Cardiac fibroblast (primary cell): Measurements from ENCODE around the gene SLFNL1.

Source experiments
- DNase-seq, 2 donors: peaks; one replicate each; pipeline versions ENCODE4 v3.0.0 to v3.0.0-alpha.2; 2010; ENCODE audit warnings: low read depth in 2 of 2
- H3K4me3 ChIP-seq, 2 donors: replicated peaks in 1 of 2; 1 replicate in 1 of 2; 2 replicates in 1 of 2; pipeline ENCODE4 v1.5.1; 2011; ENCODE audit warnings: low read depth in 2 of 2, low read length in 2 of 2, mild to moderate bottlenecking in 2 of 2, moderate library complexity in 1 of 2
- TF ChIP-seq, protein P1 (sequence below): IDR thresholded peaks from one replicate; pipeline ENCODE4 v1.5.1; 2011; ENCODE audit warnings: low read depth, mild to moderate bottlenecking, low read length, inconsistent platforms

The SLFNL1 gene

DNA sequence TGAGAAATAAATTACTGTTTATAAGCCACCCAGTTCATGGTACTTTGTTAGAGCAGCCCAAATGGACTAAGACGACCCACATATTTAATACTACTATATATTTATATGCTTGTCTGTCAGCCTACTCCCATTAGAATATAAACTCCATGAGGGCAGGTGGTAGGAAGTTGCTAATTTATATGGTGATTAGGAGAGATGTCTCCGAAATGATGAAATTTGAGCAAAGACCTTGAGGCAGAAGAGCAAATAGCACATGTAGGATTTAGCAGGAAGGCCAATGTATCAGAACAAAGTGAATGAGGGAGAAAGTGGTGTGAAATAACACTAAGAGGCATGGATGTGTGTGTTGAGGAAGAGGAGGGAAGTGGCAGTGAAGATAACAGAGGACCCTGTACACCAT, 10.6 kb upstream of the SLFNL1 start:
- no peak for DNase-seq
- TF ChIP-seq, protein P1, sequence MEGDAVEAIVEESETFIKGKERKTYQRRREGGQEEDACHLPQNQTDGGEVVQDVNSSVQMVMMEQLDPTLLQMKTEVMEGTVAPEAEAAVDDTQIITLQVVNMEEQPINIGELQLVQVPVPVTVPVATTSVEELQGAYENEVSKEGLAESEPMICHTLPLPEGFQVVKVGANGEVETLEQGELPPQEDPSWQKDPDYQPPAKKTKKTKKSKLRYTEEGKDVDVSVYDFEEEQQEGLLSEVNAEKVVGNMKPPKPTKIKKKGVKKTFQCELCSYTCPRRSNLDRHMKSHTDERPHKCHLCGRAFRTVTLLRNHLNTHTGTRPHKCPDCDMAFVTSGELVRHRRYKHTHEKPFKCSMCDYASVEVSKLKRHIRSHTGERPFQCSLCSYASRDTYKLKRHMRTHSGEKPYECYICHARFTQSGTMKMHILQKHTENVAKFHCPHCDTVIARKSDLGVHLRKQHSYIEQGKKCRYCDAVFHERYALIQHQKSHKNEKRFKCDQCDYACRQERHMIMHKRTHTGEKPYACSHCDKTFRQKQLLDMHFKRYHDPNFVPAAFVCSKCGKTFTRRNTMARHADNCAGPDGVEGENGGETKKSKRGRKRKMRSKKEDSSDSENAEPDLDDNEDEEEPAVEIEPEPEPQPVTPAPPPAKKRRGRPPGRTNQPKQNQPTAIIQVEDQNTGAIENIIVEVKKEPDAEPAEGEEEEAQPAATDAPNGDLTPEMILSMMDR, result no peak
- H3K4me3 ChIP-seq, result no peak overlapping the region

DNA sequence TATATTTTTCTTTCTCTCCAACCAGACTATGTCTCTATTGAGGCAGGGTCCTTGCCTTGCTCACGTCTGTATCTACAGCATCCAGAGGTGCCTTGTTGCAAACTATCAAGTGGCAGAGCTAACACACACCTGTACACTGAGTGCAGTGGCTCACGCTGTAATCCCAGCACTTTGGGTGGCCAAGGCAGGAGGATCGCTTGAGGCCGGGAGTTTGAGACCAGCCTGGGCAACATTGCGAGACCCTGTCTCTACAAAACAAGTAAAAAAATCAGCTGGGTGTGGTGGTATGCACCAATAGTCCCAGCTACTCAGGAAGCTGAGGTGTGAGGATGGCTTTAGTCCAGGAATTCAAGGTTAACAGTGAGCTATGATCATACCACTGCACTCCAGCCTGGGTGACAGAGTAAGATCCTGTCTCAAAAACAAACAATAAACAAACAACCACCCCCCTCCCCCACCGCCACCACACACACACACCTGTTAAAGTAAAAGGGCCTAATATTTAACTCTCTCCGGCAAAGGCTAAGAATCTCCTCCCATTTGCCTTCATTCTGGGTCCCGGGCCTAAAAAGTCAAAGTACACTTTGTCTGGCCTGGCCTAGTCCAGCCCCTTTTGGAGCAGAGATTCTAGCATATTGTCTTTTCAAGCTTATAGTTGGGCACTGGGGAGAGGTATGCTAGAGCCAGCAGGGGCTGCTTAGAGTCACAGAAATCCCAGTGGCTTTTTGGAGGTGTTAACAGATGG, 9.5 kb upstream of the SLFNL1 start:
- H3K4me3 ChIP-seq, result no peak overlapping the region
- TF ChIP-seq, protein P1, result no peak
- DNase-seq, result no peak

DNA sequence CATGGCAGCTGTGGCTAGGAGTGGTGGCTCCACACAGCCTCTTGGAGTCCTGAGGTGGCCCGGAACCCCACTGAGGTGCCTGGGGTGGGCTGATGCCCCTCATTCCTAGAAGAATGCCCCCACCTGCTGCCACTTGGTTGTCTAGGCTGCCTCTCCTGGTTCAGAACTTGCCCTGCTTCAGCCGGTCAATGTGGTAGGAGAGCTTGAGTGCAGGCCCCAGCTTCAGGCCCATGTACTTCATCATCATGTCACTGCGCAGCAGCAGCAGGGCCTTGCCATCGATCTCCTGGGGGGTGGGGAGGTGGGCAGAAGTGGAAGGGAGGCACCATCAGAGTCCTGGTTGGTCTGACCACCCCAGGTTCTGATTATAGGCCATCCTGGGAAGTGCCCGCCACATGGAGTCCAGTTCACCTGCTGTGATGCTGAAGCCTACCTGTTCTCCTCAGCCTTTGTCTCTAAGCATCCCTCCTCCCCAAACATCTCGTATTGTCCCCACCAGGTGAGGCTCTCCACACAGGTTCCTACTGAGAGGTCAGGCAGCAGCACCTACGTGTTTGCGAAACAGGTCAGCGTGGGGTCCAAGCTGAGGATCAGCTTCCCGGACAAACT, 6.6 kb upstream of the SLFNL1 start:
- no peak overlapping the region for H3K4me3 ChIP-seq
- no peak for DNase-seq
- TF ChIP-seq, protein P1, result no peak

DNA sequence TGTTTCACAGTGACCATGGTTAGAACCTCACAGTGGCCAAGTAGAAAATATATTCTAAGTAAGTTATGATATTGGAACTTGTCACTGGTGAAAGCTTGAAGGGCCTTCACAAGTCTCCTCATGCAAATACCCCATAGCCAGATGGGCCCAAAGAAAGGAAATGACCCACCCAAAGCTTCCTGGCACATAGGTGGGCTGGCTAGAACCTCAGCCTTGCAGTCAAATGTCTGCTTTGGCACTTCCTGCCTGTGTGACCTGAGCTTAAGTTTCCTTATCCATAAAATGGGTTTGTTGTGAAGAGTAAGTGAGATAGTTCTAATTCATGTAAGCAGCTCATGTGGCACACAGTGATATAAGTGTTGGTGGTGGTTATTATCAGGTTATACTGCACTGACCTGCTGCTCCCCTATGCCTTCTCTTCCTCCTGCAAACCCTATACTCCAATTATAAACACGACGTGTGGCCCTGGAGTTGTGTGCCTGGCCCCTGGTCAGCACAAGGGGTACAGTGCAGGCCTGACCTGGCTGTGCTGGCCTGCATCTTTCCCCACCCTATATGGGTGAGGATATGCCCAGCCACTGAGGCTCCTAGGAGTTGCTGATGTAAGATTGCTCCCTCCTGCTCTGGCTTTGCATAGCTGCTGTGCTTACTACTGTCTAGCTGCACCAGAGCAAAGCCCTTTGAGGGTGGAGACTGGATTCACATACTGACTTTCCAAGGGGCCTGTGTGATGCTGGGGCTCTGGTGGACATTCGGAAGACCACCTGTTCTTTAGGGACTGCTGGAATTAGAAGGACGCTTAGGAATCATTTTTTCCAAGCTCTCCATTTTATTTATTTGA, 4.7 kb upstream of the SLFNL1 start:
- DNase-seq, result no peak
- TF ChIP-seq, protein P1, result no peak
- no peak overlapping the region for H3K4me3 ChIP-seq

DNA sequence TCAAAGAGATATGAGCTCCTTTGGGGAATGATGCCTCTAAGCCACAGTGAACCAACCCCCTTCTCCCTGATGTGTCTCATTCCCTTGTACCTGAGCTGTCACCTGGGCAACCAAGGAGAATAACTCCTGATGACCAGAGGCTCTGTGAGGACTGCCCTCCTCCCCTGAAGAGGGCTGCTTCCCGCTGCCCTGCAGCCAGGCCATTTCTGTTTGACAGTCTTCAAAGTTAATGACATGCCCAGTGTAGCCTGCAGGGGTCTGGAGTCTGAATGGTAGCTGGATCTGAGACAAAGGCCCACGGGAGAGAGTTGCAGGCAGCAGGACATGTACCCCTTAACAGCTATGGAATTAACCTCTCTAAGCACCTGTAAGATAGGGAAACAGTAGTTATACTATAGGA, 3.4 kb upstream of the SLFNL1 start:
- DNase-seq, result no peak
- no peak overlapping the region for H3K4me3 ChIP-seq
- TF ChIP-seq, protein P1, result no peak

DNA sequence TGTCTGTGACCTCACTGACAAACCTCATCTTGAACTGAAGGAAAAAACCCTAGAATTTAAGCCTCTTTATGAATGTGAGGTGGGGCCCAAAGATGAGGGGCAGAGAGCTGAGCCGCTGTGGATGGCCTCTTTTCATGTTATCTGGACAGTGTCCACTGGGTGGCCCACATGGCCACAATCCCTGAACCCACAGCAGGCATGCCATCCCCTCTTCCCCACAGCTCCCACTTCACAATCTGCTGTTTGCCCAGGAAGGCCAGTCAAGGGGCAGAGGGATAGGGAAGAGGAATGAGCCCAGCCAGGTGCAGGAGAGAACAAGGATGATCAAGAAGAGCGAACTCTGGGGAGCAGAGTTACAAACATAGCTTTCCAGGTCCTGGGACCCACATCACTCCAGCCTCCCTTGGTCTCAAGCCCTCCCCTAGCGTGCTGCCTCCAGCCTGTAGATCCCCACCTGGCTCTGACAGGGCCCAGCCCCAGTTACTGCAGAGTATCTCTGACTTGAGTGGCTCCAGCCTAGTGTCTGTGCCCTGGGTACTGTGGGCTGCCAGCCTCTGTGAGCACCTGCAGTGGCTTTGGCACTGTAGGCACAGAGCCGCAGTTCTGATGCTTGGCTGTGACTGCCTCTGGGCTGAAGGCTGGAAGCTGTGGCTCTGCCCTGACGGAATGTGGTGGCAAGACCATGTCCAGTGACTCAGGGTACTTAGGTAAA, 1.9 kb upstream of the SLFNL1 start:
- H3K4me3 ChIP-seq, result no peak overlapping the region
- TF ChIP-seq, protein P1, result peak; percentile 46
- DNase-seq, result peak; percentile 27 to 34
